Pons (tissue), 1 donor: ENCODE measurements around the gene RTTN.
"Not testable (repeated sequence)": the region's sequence is repeated elsewhere in the genome, so short reads cannot be mapped to it uniquely, and the experiment has no call there.

Experiments used
- DNase-seq: peaks from one replicate; pipeline ENCODE4 v3.0.0-alpha.2; 2016; ENCODE audit warnings: low spot score

The RTTN gene, protein sequence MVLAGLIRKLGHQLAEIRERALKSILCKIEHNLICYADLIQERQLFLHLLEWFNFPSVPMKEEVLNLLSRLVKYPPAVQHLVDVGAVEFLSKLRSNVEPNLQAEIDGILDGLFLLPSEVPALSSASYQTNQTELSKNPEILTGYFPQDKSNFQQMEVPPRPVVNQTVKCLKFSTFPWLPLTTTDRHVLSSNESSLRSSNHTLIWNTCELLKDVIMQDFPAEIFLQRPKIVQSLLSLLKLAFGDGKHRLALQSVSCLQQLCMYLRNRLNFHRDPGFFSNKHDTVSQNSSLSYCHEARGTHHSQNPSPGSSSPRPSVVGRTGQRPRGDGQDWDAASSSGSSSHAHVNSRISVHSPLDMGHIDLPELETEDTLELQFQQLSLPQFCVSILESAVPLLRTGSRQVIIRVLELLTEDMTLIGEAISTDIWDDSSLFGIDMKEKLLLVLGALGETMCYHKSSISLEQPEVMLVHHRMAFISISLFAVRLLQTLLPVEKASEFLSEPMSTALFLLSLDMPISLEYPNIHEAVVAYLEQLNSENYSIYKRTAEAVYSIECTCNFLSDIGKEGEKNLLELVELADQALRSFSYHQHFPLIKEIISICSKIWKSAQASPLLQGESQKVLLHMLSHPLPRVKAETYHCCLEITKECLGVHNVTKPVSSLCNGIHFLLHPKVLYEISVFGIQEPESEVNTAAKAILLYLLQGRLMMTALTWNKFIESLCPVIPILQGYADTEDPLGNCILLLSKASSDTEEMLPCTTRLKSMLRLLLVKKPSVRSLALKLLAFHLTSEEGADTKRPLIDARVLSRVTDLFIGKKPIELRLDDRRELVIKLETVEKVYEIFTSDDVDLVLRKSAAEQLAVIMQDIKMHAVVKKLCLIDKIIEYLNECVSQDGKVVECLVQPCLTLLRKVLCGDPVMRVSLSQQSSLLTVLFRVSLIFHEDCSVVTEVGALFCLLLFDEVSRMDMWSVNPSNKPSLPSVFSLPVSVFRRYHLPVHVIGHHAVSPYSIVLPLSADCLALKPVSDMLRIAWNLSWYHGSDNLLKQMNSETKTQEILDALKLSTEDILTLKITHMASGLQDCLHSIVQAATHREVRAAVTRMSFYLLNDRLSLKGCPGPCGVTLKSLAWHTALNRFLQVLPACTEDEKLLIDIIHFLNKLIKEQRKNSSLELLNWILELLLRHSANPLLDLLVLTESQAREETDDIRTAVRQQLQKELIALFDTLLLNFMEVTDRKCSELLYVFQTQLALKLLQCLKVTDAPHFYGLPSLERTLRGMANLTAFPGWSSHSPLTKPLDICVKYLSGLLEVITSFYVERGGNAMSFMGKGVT (N-terminal part only)

GRCh38 chr18:70205421-70206397 lies at the start of gene RTTN:
Gene RTTN, minus strand, starts transcription at chr18:70205687. Its CDS starts 29 bp downstream, at chr18:70205658.
- DNase-seq = peak; percentile 95

- DNase-seq = no peak
Observed at GRCh38 chr18:70250781-70251180, 45.3 kb upstream of the RTTN start.

DNA sequence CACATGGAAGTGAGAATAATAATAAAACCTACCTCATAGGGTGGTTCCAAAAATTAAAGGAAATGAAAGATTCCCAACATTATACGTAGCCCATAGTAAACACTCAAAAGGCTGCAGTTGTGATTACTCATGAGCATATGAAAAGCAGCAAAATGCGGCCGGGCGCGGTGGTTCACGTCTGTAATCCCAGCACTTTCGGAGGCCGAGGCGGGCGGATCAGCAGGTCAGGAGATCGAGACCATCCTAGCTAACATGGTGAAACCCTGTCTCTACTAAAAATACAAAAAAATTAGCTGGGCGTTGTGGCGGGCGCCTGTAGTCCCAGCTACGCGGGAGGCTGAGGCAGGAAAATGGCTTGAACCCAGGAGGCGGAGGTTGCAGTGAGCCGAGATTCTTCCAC lies 44.4 kb upstream of the RTTN start:
- DNase-seq = not testable (repeated sequence)

- no peak for DNase-seq
Observed at GRCh38 chr18:70249118-70249517, 43.6 kb upstream of the RTTN start.

- DNase-seq = peak; percentile 75
Observed at GRCh38 chr18:70246061-70246466, 40.6 kb upstream of the RTTN start.

DNA sequence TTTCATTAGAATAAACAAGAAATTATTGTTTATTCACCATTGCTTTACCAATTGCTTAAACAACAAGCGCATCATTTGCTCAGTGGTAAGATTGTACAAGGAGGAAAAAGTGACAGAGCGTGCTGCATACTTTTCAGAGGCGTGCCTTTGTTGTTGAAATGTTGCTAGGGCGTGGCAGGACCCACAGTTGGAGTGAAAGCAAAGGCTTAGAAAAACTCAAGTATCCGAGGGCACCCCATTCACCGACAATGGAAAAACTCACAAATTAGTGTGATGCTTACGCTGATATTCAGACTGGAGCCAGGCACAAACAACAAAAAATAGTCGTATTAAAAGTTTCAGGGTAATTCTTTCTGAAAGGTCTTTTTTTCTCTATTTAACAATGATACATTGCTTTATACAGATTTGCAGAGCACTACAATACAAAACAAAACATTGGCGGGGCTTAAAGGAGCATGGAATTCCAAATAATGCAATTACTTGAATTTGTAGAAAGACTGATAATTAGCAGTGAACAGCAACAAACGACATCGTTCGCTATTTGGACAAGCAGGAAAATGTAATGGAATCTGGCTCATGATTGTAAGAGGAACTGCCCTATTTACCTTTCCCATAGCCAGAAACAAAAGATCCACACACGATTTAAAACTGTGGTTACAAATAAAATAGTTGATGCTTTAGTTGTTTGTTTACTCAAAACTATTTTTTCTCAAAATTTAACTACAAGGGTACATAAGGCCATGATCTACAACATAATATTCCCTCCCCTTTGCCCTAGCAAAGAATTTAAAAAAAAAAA lies 37.8 kb upstream of the RTTN start:
- no peak for DNase-seq

DNA sequence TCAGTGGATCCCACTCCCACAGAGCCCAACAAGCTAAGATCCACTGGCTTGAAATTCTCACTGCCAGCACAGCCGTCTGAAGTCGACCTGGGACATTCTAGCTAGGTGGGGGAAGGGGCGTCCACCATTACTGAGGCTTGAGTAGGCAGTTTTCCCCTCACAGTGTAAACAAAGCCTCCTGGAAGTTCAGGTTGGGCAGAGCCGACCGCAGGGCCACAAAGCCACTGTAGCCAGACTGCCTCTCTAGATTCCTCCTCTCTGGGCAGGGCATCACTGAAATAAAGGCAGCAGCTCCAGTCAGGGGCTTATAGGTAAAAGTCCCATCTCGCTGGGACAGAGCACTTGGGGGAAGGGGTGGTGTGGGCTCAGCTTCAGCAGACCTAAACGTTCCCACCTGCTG lies 31.4 kb upstream of the RTTN start:
- DNase-seq = not testable (repeated sequence)

DNA sequence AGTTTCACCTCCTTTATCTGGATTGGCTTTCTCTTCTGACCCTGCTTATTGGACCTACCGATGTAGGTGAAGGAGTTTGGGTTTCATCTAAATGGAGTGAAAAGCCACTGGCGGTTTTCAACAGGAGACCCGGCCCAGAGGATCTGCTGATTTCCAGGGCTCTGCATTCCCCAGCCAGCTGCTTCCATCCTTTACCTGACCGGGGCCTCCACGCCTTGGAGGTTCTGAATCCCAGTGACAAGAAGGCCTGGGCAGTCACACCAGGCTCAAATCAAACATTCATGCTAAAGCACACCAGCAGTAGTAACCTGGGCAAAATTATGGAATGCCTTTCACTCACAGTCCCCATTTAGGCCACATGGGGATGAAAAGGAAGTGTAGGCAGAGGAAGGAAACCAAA lies 30.0 kb upstream of the RTTN start:
- no peak for DNase-seq

DNA sequence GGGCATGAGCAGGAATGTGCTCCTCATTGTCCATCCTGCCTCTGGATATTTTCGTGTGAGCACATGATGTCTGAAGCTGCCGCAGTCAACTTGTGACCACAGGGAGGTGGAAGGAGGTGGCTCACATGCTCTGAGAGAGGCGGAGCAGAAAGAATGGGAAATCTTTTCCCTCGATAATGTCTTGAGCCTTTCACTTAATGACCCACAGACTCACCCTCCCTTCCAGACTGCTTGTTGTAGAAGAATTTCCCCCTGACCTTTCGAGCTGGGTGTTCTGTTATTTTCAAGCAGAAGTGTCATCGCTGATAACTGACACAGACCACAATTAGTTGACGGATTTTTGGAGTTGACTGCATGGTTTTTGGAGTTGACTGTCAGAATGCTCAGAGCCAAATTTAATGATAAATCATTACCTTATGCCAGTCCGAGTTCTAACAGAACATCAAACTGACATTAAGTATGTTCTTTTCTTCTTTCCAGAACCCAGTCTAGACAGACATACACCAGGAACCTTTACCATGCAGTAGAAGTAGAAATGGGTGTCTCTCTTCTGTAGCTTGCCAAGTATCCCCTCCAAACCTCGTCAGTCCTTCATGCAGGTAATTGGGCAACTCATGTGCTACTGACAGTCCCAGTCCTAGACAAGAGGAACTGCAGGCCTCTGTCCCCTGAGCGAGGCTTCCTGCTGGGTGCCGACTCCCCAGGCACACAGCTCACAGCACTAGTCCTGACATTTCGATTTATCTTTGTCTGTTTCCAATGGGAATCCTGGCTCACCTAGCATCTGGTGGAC lies 29.4 kb upstream of the RTTN start:
- DNase-seq = peak; percentile 64

DNA sequence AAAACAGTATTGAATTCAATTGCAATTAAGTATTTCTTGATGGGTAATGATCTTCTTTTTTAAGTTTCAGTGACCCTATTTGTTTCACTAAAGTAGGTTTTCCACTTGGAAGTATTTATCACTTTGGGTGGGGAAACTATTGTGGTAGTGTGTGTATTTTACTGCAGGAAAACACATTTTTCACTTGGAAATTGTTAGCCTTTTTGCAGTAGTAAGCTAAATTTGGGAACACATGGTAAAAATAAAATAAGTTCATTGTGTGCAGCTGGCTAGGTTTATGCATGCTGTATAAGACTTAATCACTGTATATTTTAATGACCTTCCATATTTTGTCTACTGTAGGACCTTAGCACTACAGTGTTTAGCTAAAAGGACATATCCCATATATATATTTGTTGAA lies 28.5 kb upstream of the RTTN start:
- DNase-seq = no peak

GRCh38 chr18:70232261-70232660 lies 26.8 kb upstream of the RTTN start:
- no peak for DNase-seq

GRCh38 chr18:70229639-70230038 lies 24.2 kb upstream of the RTTN start:
- DNase-seq = no peak

GRCh38 chr18:70228536-70228935 lies 23.0 kb upstream of the RTTN start:
- no peak for DNase-seq

GRCh38 chr18:70227438-70227837 lies 22.0 kb upstream of the RTTN start:
- DNase-seq = no peak

DNA sequence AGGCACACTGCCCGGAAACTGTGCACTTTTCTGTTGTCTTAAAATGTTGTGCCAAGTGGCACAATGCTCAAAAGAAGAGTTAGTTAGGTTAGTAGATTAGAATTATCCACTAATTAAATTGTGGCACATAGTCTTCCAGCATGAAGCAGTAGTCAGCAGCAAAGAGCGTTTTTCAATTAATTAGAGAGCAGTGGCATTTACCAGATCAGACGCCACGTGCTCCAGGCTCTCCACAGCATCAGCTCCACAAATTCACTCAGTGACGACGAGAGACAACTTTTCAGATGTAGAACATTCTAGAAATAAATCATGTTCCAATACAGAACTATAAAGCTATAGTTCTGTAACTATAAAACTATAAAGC lies 16.4 kb upstream of the RTTN start:
- no peak for DNase-seq

GRCh38 chr18:70221156-70221914 lies 15.8 kb upstream of the RTTN start:
- DNase-seq = peak; percentile 43

DNA sequence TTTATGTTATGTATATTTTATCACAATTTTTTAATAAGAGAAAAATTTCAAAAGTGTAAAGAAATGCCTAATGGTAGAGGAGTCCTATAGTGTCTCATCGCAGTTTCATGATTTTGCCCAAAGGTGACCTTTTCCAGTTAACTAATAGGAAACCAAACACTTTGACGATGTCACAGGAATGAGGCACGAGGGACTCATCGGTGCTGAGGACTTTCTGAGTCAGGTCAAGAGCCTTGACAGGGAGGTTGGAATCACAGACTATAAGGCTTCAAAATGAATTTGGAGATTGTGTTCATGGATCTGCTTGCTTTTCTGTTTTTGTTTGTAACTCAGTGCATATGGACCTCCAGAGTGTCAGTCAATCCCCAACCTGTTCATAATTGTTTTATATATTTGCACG lies 15.1 kb upstream of the RTTN start:
- no peak for DNase-seq

DNA sequence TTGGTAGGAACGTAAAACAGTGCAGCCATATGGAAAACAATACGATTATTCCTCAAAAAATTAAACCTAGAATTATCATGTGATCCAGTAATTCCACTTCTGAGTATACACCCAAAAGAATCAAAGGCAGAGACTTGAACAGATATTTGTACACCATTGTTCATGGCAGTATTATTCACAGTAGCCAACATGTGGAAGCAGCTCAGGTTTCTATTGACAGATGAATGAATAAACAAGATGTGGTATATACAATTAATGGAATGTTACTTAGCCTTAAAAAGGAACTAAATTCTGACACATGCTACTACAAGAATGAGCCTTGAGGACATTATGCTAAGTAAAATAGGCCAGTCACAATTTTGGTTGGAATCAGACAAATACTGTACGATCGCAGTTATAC lies 14.2 kb upstream of the RTTN start:
- DNase-seq = no peak

GRCh38 chr18:70216788-70217187 lies 11.3 kb upstream of the RTTN start:
- no peak for DNase-seq
